Endothelial cell of umbilical vein (primary cell): ENCODE data around the gene TCP11.

Source experiments
- CTCF ChIP-seq, 2 donors: IDR thresholded peaks; 1 replicate in 1 of 2; 2 replicates in 1 of 2; pipeline ENCODE4 v1.5.1; 2011; ENCODE audit warnings: low read length in 2 of 2, mild to moderate bottlenecking in 2 of 2, moderate library complexity in 2 of 2, control low read depth in 1 of 2, inconsistent platforms in 1 of 2, low read depth in 1 of 2; ENCODE audit not compliant: insufficient read depth in 1 of 2; ENCODE audit errors: extremely low read depth in 1 of 2
- EZH2 ChIP-seq: IDR thresholded peaks from 2 replicates; pipeline ENCODE4 v1.6.1; 2012; ENCODE audit warnings: borderline replicate concordance, low read depth, mild to moderate bottlenecking, moderate library complexity, low read length, inconsistent platforms; ENCODE audit not compliant: severe bottlenecking
- FOS ChIP-seq: IDR thresholded peaks from 2 replicates; pipeline ENCODE4 v1.6.1; 2011; ENCODE audit warnings: mild to moderate bottlenecking, low read length, moderate library complexity, borderline replicate concordance; ENCODE audit not compliant: insufficient read depth
- GATA2 ChIP-seq: IDR thresholded peaks from 2 replicates; pipeline ENCODE4 v1.7.0; 2011; ENCODE audit warnings: low read depth, mild to moderate bottlenecking, moderate library complexity, mixed read lengths, low read length; ENCODE audit not compliant: insufficient read length, insufficient read depth
- JUN ChIP-seq: IDR thresholded peaks from 2 replicates; pipeline ENCODE4 v1.6.1; 2011; ENCODE audit warnings: borderline replicate concordance, low read depth; ENCODE audit not compliant: insufficient read length, insufficient read depth
- MYC ChIP-seq: IDR thresholded peaks from one replicate; pipeline ENCODE4 v1.6.1; 2011; ENCODE audit warnings: mild to moderate bottlenecking, low read depth, low read length
- POLR2A ChIP-seq: IDR thresholded peaks from 2 replicates; pipeline ENCODE4 v1.6.1; 2012; ENCODE audit warnings: low read depth, mild to moderate bottlenecking, control low read depth, low read length
- POLR2AphosphoS5 ChIP-seq: IDR thresholded peaks from 2 replicates; pipeline ENCODE4 v1.6.1; 2012; ENCODE audit warnings: low read depth, mild to moderate bottlenecking, control low read depth, low read length, moderate library complexity; ENCODE audit not compliant: insufficient read depth

- no peak for TF ChIP-seq CTCF (IDR thresholded peaks at IDR 0.05; ENCODE audit: extremely low read depth in 1 of 2, insufficient read depth in 1 of 2, low read depth in 1 of 2, low read length in 2 of 2)
- TF ChIP-seq EZH2, result no peak
- no peak for TF ChIP-seq JUN
- no peak for TF ChIP-seq FOS
- no peak for TF ChIP-seq POLR2A
- no peak for TF ChIP-seq GATA2
- no peak for TF ChIP-seq POLR2AphosphoS5
- no peak for TF ChIP-seq MYC
Observed at GRCh38 chr6:35072698-35073055, 68.5 kb downstream of the TCP11 start.
